B cell (primary cell): Measurements from ENCODE around the gene FUT7.

Experiments used
- EZH2 ChIP-seq: IDR thresholded peaks from 2 replicates; pipeline ENCODE4 v1.6.1; 2012; ENCODE audit warnings: borderline replicate concordance, low read depth, mild to moderate bottlenecking, moderate library complexity, low read length; ENCODE audit not compliant: insufficient read depth, poor library complexity, severe bottlenecking
- TF ChIP-seq, protein P1 (sequence below): fragments of 200-600 bp; IDR thresholded peaks from one replicate; pipeline ENCODE4 v1.8.0; 2022; ENCODE audit warnings: antibody characterized with exemption, mild to moderate bottlenecking

DNA sequence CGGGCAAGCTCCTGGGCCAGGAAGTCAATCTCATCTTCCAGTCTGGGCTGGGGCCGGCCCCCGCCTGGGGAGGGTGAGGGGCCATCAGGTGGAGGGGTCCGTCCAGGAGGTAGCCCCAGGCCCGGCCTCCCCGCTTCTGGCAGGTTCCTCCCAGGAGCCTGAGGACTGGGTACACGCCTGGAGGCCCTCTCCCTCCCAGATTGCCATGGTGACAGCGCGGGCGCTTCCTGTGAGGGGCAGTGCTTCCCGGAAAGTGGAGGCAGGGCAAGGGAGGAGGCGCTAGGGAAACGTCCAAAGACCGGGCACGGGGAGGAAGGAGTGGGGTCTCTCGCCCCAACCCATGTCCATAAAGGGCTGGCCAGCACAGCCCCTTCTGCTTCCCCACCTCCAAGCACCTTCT is 9.2 kb upstream of the FUT7 start:
- TF ChIP-seq, protein P1, sequence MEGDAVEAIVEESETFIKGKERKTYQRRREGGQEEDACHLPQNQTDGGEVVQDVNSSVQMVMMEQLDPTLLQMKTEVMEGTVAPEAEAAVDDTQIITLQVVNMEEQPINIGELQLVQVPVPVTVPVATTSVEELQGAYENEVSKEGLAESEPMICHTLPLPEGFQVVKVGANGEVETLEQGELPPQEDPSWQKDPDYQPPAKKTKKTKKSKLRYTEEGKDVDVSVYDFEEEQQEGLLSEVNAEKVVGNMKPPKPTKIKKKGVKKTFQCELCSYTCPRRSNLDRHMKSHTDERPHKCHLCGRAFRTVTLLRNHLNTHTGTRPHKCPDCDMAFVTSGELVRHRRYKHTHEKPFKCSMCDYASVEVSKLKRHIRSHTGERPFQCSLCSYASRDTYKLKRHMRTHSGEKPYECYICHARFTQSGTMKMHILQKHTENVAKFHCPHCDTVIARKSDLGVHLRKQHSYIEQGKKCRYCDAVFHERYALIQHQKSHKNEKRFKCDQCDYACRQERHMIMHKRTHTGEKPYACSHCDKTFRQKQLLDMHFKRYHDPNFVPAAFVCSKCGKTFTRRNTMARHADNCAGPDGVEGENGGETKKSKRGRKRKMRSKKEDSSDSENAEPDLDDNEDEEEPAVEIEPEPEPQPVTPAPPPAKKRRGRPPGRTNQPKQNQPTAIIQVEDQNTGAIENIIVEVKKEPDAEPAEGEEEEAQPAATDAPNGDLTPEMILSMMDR: no peak
- no peak for TF ChIP-seq EZH2
